Measurements from ENCODE around the gene ATXN7L1. TPM values are rescaled to one million over a fixed set of nuclear protein-coding genes. Genes with fewer than 3 reads are reported as not detected.
A peak's percentile ranks its signal among the peaks of the same experiment; 100 is the strongest.

Gene ATXN7L1
- total RNA-seq (2014; rRNA removed; shearing (Covaris generic)) (not detected in 2 replicates), total RNA-seq (2022) (0.59 and 0.68 TPM in 2 replicates), Bru-seq, nascent RNA (percentile 16 among the genes with signal in this experiment), BruChase-seq, experiment 1, labeled RNA remaining after a 6-hour chase (percentile 15 among the genes with signal in this experiment), BruChase-seq, experiment 2, labeled RNA remaining after a 2-hour chase (percentile 14 among the genes with signal in this experiment)
- long read RNA-seq, partial matches to known transcripts: 0 of 1 reads
- long read RNA-seq, other reads (novel, unspliced or antisense): 0 of 1 reads

GRCh38 chr7:105876091-105876963 lies at the start of gene ATXN7L1:
TSS of gene ATXN7L1 (minus strand) at chr7:105876599. CDS start at chr7:105876558, 41 bp downstream.
- BruUV-seq (replicated peaks): no TSS peak
- H3K27ac ChIP-seq (ENCODE audit: low read depth, low read length, poor library complexity, severe bottlenecking): no peak within 1 kb of the TSS

GRCh38 chr7:105926131-105926530 lies 49.7 kb upstream of the ATXN7L1 start:
- H3K9me3 ChIP-seq (ENCODE audit: low read length): no peaks in the 10 kb centered on the region
- CTCF ChIA-PET (ENCODE audit: unreplicated experiment): no interaction called here

More at GRCh38 chr7:105876091-105876963, at the start of gene ATXN7L1:
- Histone ChIP-seq H3K4me1 (ENCODE audit: insufficient read depth, low read length, poor library complexity, severe bottlenecking) (no peaks in the 10 kb centered on the region), H3K9me2 (ENCODE audit: insufficient read depth, low read length) (no peaks in the 10 kb centered on the region), H4K20me1 (ENCODE audit: insufficient read depth, low read length) (no peaks in the 10 kb centered on the region), H2AFZ (ENCODE audit: low read length) (peak within 1 kb of the TSS; percentile 77), H3K79me2 (ENCODE audit: insufficient read depth, low read depth, low read length) (no peaks in the 10 kb centered on the region), H3K4me3 (ENCODE audit: low read depth, low read length, poor library complexity, severe bottlenecking) (peak within 1 kb of the TSS; percentile 63), H3K36me3 (ENCODE audit: insufficient read depth, low read length) (no peaks in the 10 kb centered on the region), H3K9me3 (ENCODE audit: low read length) (no peaks in the 10 kb centered on the region), H3K4me2 (ENCODE audit: low read length) (peak within 1 kb of the TSS; percentile 86)
- no peak for TF ChIP-seq EZH2phosphoT487 (IDR thresholded peaks at IDR 0.05; ENCODE audit: borderline replicate concordance, low read depth, low read length)
- TF ChIP-seq CTCF (conservative IDR thresholded peaks at IDR 0.05; ENCODE audit: low read length): peak; percentile 41
- DNase-seq (ENCODE audit: low spot score): peak; percentile 73
- intact Hi-C loops (cut with micrococcal nuclease; ENCODE audit: unreplicated experiment): loop anchor here (10.0 kb wide), 2 partner anchors 112 to 288 kb away; no protein-coding TSS in a partner anchor
- ChIA-PET CTCF (ENCODE audit: unreplicated experiment) (no interaction called here), POLR2A (interaction anchor here (0.6 to 0.9 kb wide), 3 partner anchors 15 to 99 kb away, joined by 3 to 5 read pairs (median 3); no protein-coding TSS in a partner anchor)

More at GRCh38 chr7:105926131-105926530, 49.7 kb upstream of the ATXN7L1 start:
- Histone ChIP-seq H3K9me2 (ENCODE audit: insufficient read depth, low read length) (no peaks in the 10 kb centered on the region), H3K36me3 (ENCODE audit: insufficient read depth, low read length) (no peaks in the 10 kb centered on the region), H3K4me1 (ENCODE audit: insufficient read depth, low read length, poor library complexity, severe bottlenecking) (no peaks in the 10 kb centered on the region), H3K4me2 (ENCODE audit: low read length) (no peak overlapping the region), H3K4me3 (ENCODE audit: low read depth, low read length, poor library complexity, severe bottlenecking) (no peak overlapping the region), H3K27ac (ENCODE audit: low read depth, low read length, poor library complexity, severe bottlenecking) (no peak overlapping the region), H3K79me2 (ENCODE audit: insufficient read depth, low read depth, low read length) (no peaks in the 10 kb centered on the region), H4K20me1 (ENCODE audit: insufficient read depth, low read length) (no peaks in the 10 kb centered on the region), H2AFZ (ENCODE audit: low read length) (no peak overlapping the region)
- TF ChIP-seq CTCF (conservative IDR thresholded peaks at IDR 0.05; ENCODE audit: low read length) (no peak), EZH2phosphoT487 (IDR thresholded peaks at IDR 0.05; ENCODE audit: borderline replicate concordance, low read depth, low read length) (no peak)
- POLR2A ChIA-PET: interaction anchor here (0.7 kb wide), 1 partner anchor 260 kb away, joined by 3 read pairs; no protein-coding TSS in a partner anchor
- intact Hi-C loops (cut with micrococcal nuclease; ENCODE audit: unreplicated experiment): no loop called here
- BruUV-seq (replicated peaks): no TSS peak
- DNase-seq (ENCODE audit: low spot score): no peak

Measured in OCI-LY7 (cell line).